ENCODE data around the gene PEX11B. TPM values are rescaled to one million over a fixed set of nuclear protein-coding genes. Genes with fewer than 3 reads are reported as not detected.

PEX11B gene
- total and polyA plus RNA-seq, 12 donors = 17.7 to 26.3 (median 23.0) TPM

- H3K4me1 ChIP-seq = peaks cover 14 to 56% (median 49%) of the 10 kb centered on the region in 9 donors
- H3K36me3 ChIP-seq = peaks cover 0 to 10% (median 0%) of the 10 kb centered on the region in 9 donors
- H3K27ac ChIP-seq = peak within 1 kb of the TSS; percentile 62 to 96 (median 91)
- H3K9me3 ChIP-seq = peaks cover 0 to 14% (median 6%) of the 10 kb centered on the region in 11 donors
- ATAC-seq (peak; percentile 79 to 90 (median 85)), DNase-seq (peak; percentile 93 to 98)
- H3K27me3 ChIP-seq = peaks cover 0 to 9% (median 0%) of the 10 kb centered on the region in 7 donors
- intact Hi-C loops (cut with DNase I) = loop anchor here in 4 of 10 donors (5.0 kb wide), 2 partner anchors 37 to 117 kb away; partner anchors contain the start of genes RBM8A (in 3 of the 4) and NUDT17 (in 1 of the 4)
- H3K4me3 ChIP-seq = peak within 1 kb of the TSS; percentile 50 to 74 (median 65)
- WGBS, 2 donors = 1% methylated on average over 37 of the region's 37 CpGs
- TF ChIP-seq, protein P1, sequence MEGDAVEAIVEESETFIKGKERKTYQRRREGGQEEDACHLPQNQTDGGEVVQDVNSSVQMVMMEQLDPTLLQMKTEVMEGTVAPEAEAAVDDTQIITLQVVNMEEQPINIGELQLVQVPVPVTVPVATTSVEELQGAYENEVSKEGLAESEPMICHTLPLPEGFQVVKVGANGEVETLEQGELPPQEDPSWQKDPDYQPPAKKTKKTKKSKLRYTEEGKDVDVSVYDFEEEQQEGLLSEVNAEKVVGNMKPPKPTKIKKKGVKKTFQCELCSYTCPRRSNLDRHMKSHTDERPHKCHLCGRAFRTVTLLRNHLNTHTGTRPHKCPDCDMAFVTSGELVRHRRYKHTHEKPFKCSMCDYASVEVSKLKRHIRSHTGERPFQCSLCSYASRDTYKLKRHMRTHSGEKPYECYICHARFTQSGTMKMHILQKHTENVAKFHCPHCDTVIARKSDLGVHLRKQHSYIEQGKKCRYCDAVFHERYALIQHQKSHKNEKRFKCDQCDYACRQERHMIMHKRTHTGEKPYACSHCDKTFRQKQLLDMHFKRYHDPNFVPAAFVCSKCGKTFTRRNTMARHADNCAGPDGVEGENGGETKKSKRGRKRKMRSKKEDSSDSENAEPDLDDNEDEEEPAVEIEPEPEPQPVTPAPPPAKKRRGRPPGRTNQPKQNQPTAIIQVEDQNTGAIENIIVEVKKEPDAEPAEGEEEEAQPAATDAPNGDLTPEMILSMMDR (IDR thresholded peaks at IDR 0.05) = no peak
Measured at GRCh38 chr1:145964328-145965118, 46.0 kb upstream of the PEX11B start, which contains the start of the genes ANKRD34A and POLR3GL. ANKRD34A (minus strand) TSS chr1:145964575; CDS start chr1:145961759, 2,816 bp downstream. POLR3GL (plus strand) TSS chr1:145964690; CDS start chr1:145974866, 10,176 bp downstream.

DNA sequence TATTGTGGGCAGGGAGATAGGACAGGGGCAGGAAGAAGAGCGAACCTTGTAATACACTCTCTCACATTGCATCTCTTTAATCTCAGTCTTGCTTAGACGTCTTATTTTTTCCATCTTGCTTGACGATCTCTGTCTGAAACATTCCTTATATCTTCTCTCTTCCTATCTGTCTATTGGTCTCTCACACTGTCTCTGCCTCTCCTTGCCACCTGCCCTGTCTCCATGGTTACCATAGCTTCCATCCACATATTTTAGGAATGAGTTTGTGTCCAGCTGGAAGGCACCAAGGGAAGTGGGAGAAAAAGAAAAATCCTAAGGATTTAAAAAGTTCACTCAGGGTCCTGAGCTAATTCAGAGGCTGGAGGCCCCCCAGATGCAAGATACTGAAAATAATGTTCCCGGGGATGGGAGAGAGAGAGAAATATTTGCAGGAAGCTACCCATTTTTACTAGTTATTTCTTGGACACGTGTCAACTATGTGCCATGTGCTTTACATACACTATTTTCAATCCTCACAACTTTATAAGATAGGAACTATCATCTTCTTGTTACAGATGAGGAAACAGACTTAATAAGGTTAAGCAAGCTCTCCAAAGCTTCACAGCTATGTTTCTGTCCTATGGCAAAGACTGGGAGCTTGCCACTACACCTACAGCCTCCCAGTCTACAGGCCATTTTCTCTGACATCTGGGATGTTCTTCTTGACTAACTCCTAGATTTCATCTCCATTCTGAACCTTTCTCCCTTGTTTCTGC is 44.9 kb upstream of the PEX11B start:
- WGBS, 2 donors = 31 to 38% methylated on average over 5 of the region's 5 CpGs
- peaks cover 0 to 9% (median 0%) of the 10 kb centered on the region in 7 donors for H3K27me3 ChIP-seq
- intact Hi-C loops (cut with DNase I) = loop anchor here in 3 of 10 donors (5.0 kb wide), 1 partner anchor 36 kb away; the partner anchor contains the start of gene RBM8A (in 3 of the 3)
- H3K27ac ChIP-seq = peak overlapping the region; percentile 62 to 96 (median 91)
- peaks cover 0 to 10% (median 0%) of the 10 kb centered on the region in 9 donors for H3K36me3 ChIP-seq
- peaks cover 0 to 14% (median 6%) of the 10 kb centered on the region in 11 donors for H3K9me3 ChIP-seq
- no peak for DNase-seq
- peak overlapping the region; percentile 33 to 74 (median 66) for H3K4me3 ChIP-seq
- peaks cover 14 to 66% (median 55%) of the 10 kb centered on the region in 9 donors for H3K4me1 ChIP-seq
- ATAC-seq = no peak
- TF ChIP-seq, protein P1 (IDR thresholded peaks at IDR 0.05) = no peak

- 4% methylated on average over 31 to 36 of the region's 36 CpGs for WGBS, 2 donors
- ATAC-seq = peak in 3 of 8 donors; percentile 7 to 14 (median 8)
- peaks cover 0 to 11% (median 5%) of the 10 kb centered on the region in 11 donors for H3K9me3 ChIP-seq
- H3K27ac ChIP-seq = peak overlapping the region in 9 of 10 donors; percentile 46 to 96 (median 92)
- peaks cover 14 to 70% (median 59%) of the 10 kb centered on the region in 9 donors for H3K4me1 ChIP-seq
- DNase-seq = peak; percentile 38 to 64
- peak overlapping the region; percentile 56 to 73 (median 70) for H3K4me3 ChIP-seq
- peaks cover 0 to 6% (median 0%) of the 10 kb centered on the region in 9 donors for H3K36me3 ChIP-seq
- peaks cover 0 to 9% (median 0%) of the 10 kb centered on the region in 7 donors for H3K27me3 ChIP-seq
- TF ChIP-seq, protein P1 (IDR thresholded peaks at IDR 0.05) = no peak
- intact Hi-C loops (cut with DNase I) = loop anchor here in 3 of 10 donors (5.0 kb wide), 1 partner anchor 35 kb away; the partner anchor contains the start of gene RBM8A (in 3 of the 3)
Measured at GRCh38 chr1:145962157-145963102, 43.9 kb upstream of the PEX11B start.

Measured in heart right ventricle (tissue), 16 donors.